ENCODE results near the gene MAEA. TPM values are rescaled to one million over a fixed set of nuclear protein-coding genes. Genes with fewer than 3 reads are reported as not detected.

Gene MAEA
- total RNA-seq, 2 donors from 2014 or later = 37.5 to 43.7 TPM

DNA sequence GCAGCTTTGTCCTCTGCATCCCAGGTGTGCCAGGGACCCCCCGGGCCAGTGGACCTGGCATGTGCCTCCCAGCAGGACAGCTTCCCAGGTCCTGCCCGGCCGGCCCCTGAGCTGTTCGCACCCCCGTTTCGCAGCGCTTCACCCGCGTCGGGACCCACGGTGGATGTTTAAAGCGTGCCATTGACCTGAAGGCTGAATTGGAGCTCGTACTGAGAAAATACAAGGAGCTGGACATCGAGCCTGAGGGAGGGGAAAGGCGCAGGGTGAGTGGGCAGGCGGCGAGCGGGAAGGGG lies 65.2 kb downstream of the MAEA start:
- intact Hi-C loops (cut with DNase I) = loop anchor here (5.0 to 10.0 kb wide), 3 partner anchors 270 to 370 kb away; partner anchors contain the start of genes TACC3 (in 1 of the 2) and TMEM129 (in 1 of the 2)
- no peak for DNase-seq (ENCODE audit: low spot score)

- intact Hi-C loops (cut with DNase I) = loop anchor here (5.0 to 10.0 kb wide), 3 partner anchors 269 to 369 kb away; partner anchors contain the start of genes TACC3 (in 1 of the 2) and TMEM129 (in 1 of the 2)
- DNase-seq (ENCODE audit: low spot score) = no peak
Observed at GRCh38 chr4:1355378-1355777, 65.7 kb downstream of the MAEA start.

- intact Hi-C loops (cut with DNase I) = loop anchor here (5.0 to 10.0 kb wide), 3 partner anchors 268 to 368 kb away; partner anchors contain the start of genes TACC3 (in 1 of the 2) and TMEM129 (in 1 of the 2)
- no peak for DNase-seq (ENCODE audit: low spot score)
Observed at GRCh38 chr4:1356181-1356998, 66.7 kb downstream of the MAEA start.

- intact Hi-C loops (cut with DNase I) = loop anchor here (5.0 to 10.0 kb wide), 3 partner anchors 267 to 367 kb away; partner anchors contain the start of genes TACC3 (in 1 of the 2) and TMEM129 (in 1 of the 2)
- DNase-seq (ENCODE audit: low spot score) = no peak
Observed at GRCh38 chr4:1357356-1358248, 67.9 kb downstream of the MAEA start.

DNA sequence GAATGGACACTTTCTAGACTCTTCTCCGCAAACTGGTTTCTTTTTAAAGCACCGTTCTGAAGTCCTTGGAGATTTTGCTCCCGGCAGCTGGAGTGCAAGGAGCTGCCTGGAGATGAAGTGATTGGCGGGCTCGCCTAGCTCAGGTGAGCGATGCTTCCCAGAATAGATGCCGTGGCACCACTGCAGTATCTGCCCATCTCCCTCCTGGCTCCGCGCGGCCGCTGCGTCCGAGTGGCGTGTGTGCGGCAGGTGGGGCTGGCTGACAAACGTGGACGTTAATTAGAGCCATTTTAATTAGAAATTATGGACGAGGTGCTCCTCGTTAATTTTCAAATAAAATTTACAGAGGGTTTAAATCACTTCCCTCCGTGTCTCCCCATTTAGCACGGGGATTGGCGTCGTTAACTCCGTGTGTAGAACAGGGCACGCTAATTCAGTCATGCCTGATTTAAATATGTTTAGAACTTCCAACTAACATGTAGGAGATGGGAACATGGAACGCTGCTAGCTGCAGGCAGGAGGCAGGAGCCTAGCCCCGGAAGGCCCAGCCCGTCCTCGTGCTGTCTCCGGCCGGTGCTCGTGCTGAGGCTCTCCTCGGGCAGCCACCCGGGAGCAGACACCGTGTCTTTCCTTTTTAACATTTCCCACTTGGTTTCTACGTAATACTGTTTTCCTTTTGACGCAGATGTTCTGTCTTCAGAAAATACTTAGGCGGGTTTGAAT lies 68.9 kb downstream of the MAEA start:
- DNase-seq (ENCODE audit: low spot score) = no peak
- intact Hi-C loops (cut with DNase I) = loop anchor here (5.0 to 10.0 kb wide), 3 partner anchors 266 to 366 kb away; partner anchors contain the start of genes TACC3 (in 1 of the 2) and TMEM129 (in 1 of the 2)

- intact Hi-C loops (cut with DNase I) = loop anchor here (5.0 to 10.0 kb wide), 3 partner anchors 266 to 366 kb away; partner anchors contain the start of genes TACC3 (in 1 of the 2) and TMEM129 (in 1 of the 2)
Observed at GRCh38 chr4:1359144-1359501, 69.4 kb downstream of the MAEA start.

GRCh38 chr4:1359976-1360375 lies 70.3 kb downstream of the MAEA start:
- intact Hi-C loops (cut with DNase I) = loop anchor here (5.0 to 10.0 kb wide), 3 partner anchors 265 to 365 kb away; partner anchors contain the start of genes TACC3 (in 1 of the 2) and TMEM129 (in 1 of the 2)
- DNase-seq (ENCODE audit: low spot score) = no peak

More at GRCh38 chr4:1359144-1359501, 69.4 kb downstream of the MAEA start:
- DNase-seq (ENCODE audit: low spot score) = no peak

GRCh38 chr4:1360423-1361283 lies 71.0 kb downstream of the MAEA start:
- intact Hi-C loops (cut with DNase I) = no loop called here
- no peak for DNase-seq (ENCODE audit: low spot score)

GRCh38 chr4:1361431-1361830 lies 71.7 kb downstream of the MAEA start:
- intact Hi-C loops (cut with DNase I) = no loop called here
- DNase-seq (ENCODE audit: low spot score) = no peak

DNA sequence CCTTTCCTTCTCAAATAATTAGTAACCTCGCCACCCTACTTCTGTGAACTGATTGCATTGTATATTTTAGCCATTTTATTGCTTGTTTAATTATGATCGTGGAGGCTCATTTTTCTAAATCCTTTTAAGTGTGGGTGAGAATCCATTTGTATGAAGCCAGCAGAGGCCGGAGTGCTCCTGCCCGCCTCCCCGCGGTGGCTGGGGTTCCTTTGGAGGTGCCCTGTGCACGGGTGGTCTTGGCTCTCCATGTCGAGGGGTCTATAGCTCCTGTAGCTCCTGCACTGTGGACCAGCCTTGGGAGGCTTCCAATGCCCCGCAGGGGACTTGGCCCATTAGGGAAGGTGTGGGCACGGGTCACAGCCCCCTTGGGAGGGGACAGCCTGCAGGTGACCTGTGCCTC lies 72.4 kb downstream of the MAEA start:
- DNase-seq (ENCODE audit: low spot score) = no peak
- intact Hi-C loops (cut with DNase I) = no loop called here

DNA sequence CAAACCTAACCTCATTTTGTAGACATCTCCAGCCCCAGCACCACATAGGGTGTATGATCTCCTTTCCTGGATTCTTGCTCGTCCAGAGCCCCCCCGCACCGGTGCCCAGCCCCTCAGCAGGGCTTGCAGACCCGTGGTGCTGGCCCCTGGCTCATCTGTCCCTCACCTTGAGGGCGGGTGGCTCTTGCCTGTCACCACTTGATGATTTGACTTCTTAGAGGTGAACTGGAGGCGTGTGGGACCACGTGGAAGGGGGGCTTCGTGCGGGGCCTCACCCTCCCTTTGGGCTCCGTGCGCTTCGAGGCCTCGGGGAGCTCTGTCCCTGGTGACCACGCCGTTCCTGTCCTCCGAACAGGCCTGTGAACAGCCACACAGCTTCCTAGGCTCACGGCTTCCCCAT lies 72.8 kb downstream of the MAEA start:
- intact Hi-C loops (cut with DNase I) = no loop called here

GRCh38 chr4:1363513-1363912 lies 73.8 kb downstream of the MAEA start:
- intact Hi-C loops (cut with DNase I) = no loop called here
- no peak for DNase-seq (ENCODE audit: low spot score)

More for the DNA sequence above, 72.8 kb downstream of the MAEA start:
- DNase-seq (ENCODE audit: low spot score) = no peak

DNA sequence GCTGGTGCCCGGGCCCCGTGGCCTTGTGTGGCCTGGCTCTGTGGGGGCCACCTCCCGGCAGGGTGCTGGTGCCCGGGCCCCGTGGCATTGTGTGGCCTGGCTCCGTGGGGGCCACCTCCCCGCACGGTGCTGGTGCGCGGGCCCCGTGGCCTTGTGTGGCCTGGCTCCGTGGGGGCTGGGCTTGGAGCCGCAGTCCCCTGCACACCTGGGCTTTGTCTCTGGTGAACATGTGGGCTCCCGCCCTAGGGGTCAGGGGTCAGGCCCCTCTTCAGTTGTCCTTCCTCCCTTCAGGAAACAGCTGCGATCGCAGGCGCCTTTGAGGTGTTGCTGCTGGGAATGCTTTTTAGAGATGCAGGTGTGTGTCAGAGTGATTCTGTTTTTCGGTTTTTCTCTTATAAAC lies 74.5 kb downstream of the MAEA start:
- intact Hi-C loops (cut with DNase I) = no loop called here

GRCh38 chr4:1364748-1365147 lies 75.1 kb downstream of the MAEA start:
- intact Hi-C loops (cut with DNase I) = no loop called here
- no peak for DNase-seq (ENCODE audit: low spot score)

More for the DNA sequence above, 74.5 kb downstream of the MAEA start:
- DNase-seq (ENCODE audit: low spot score) = no peak

DNA sequence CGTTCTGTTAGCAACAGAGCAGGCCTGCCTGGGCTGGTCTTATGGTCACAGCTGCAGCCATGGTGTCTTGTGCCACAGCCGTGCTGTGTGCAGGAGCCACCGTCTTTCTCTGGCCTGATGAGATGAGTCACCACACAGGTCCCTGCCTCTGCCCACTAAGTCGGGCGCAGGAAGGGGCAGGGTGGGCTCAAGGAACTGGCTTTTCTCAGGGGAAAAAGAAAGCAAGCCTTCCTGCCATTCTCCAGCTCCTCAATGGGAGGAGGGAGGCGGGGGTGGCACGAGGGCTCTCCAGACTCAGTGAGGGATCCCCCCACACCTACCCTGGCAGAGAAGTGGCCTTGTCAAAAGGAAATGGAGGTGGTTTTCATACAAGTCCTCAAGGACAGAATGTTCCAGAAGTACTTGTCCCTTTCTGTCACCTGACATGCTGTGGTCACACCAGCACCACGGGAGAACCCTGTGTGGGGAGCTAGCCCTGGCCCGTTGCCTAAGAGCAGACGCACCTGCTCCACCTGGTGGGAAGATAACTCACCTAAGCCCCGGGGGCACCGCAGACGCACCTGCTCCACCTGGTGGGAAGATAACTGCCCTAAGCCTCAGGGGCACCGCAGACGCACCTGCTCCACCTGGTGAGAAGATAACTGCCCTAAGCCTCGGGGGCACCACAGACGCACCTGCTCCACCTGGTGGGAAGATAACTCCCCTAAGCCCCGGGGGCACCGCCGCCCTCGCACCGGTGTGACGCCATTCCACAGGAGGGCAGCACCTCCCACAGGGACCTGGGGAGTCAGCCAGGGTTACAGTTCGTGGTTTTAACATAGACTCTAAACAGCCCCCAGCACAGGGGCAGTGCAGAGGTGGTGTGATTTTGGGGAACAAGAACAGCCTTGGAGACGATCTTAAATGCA lies 75.8 kb downstream of the MAEA start:
- peak; percentile 68 for DNase-seq (ENCODE audit: low spot score)
- intact Hi-C loops (cut with DNase I) = loop anchor here in 1 of 2 donors (1.0 kb wide), 1 partner anchor 167 kb away; no protein-coding TSS in a partner anchor

- peak; percentile 77 for DNase-seq (ENCODE audit: low spot score)
- intact Hi-C loops (cut with DNase I) = loop anchor here in 1 of 2 donors (1.0 kb wide), 1 partner anchor 166 kb away; no protein-coding TSS in a partner anchor
Observed at GRCh38 chr4:1366371-1367229, 76.9 kb downstream of the MAEA start.
